ENCODE measurements around the gene TTC21A. TPM values are rescaled to one million over a fixed set of nuclear protein-coding genes. Genes with fewer than 3 reads are reported as not detected.

TTC21A gene
- total and polyA plus RNA-seq, 7 donors = 0.60 to 7.1 (median 4.3) TPM

GRCh38 chr3:39097716-39098472 lies 9.6 kb upstream of the TTC21A start:
- Histone ChIP-seq H3K27ac (no peak overlapping the region), H3K4me1 (peaks cover 0 to 6% (median 2%) of the 10 kb centered on the region in 4 donors), H3K36me3 (peaks cover 5 to 91% (median 47%) of the 10 kb centered on the region in 4 donors), H3K4me3 (no peak overlapping the region), H3K9me3 (no peaks in the 10 kb centered on the region), H3K27me3 (no peaks in the 10 kb centered on the region)
- DNase-seq = no peak
- intact Hi-C loops (cut with DNase I) = no loop called here
- TF ChIP-seq EP300 (IDR thresholded peaks at IDR 0.05) (no peak), POLR2A (IDR thresholded peaks at IDR 0.05) (no peak)
- 89 to 91% methylated on average over 8 of the region's 8 CpGs for WGBS, 2 donors

GRCh38 chr3:39098473-39099000 lies 8.9 kb upstream of the TTC21A start:
- intact Hi-C loops (cut with DNase I) = no loop called here
- peaks cover 5 to 84% (median 45%) of the 10 kb centered on the region in 4 donors for H3K36me3 ChIP-seq
- WGBS, 2 donors = 93 to 96% methylated on average over 8 of the region's 8 CpGs

DNA sequence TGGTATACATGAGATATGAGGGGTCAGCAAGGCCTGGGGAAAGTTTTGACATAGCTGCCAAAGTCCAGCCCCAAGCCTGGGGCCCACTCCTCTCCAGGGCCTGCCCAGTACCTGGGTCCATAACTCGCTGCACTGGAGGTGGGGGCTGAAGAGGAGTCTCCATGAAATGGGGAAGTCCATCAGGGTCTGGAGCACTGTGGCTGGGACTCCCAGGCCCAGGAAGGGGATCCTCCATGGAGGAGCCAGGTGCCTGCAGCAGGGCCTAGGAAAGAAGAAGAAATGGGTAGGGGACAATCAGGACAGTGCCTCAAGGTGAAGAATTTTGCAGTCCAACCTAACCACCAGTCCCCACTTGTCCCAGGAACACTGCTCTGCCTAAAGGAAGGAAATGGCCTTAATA lies 8.2 kb upstream of the TTC21A start:
- intact Hi-C loops (cut with DNase I) = no loop called here
- WGBS, 2 donors = 94 to 97% methylated on average over 1 of the region's 1 CpG
- H3K27ac ChIP-seq = no peak overlapping the region

More at GRCh38 chr3:39098473-39099000, 8.9 kb upstream of the TTC21A start:
- Histone ChIP-seq H3K9me3 (no peaks in the 10 kb centered on the region), H3K4me3 (no peak overlapping the region), H3K27ac (no peak overlapping the region), H3K27me3 (no peaks in the 10 kb centered on the region), H3K4me1 (peaks cover 0 to 13% (median 6%) of the 10 kb centered on the region in 4 donors)
- DNase-seq = no peak
- TF ChIP-seq POLR2A (IDR thresholded peaks at IDR 0.05) = no peak
- no peak for TF ChIP-seq POLR2AphosphoS5 (IDR thresholded peaks at IDR 0.05)
- no peak for TF ChIP-seq CTCF (IDR thresholded peaks at IDR 0.05)
- TF ChIP-seq EP300 (IDR thresholded peaks at IDR 0.05) = no peak

GRCh38 chr3:39099738-39100499 lies 7.6 kb upstream of the TTC21A start:
- Histone ChIP-seq H3K4me3 (no peak overlapping the region), H3K27ac (no peak overlapping the region), H3K4me1 (peaks cover 0 to 26% (median 17%) of the 10 kb centered on the region in 4 donors), H3K36me3 (peaks cover 5 to 71% (median 37%) of the 10 kb centered on the region in 4 donors), H3K27me3 (no peaks in the 10 kb centered on the region), H3K9me3 (no peaks in the 10 kb centered on the region)
- intact Hi-C loops (cut with DNase I) = loop anchor here (2.0 kb wide), 1 partner anchor 191 kb away; no protein-coding TSS in a partner anchor
- TF ChIP-seq POLR2AphosphoS5 (IDR thresholded peaks at IDR 0.05) = no peak
- no peak for TF ChIP-seq POLR2A (IDR thresholded peaks at IDR 0.05)
- TF ChIP-seq EP300 (IDR thresholded peaks at IDR 0.05) = no peak
- no peak for TF ChIP-seq CTCF (IDR thresholded peaks at IDR 0.05)
- DNase-seq = no peak
- WGBS, 2 donors = 95 to 96% methylated on average over 2 of the region's 2 CpGs

More for the DNA sequence above, 8.2 kb upstream of the TTC21A start:
- peaks cover 0 to 20% (median 13%) of the 10 kb centered on the region in 4 donors for H3K4me1 ChIP-seq
- no peak for DNase-seq
- no peaks in the 10 kb centered on the region for H3K9me3 ChIP-seq
- H3K27me3 ChIP-seq = no peaks in the 10 kb centered on the region
- TF ChIP-seq EP300 (IDR thresholded peaks at IDR 0.05) = no peak
- TF ChIP-seq POLR2AphosphoS5 (IDR thresholded peaks at IDR 0.05) = no peak
- no peak for TF ChIP-seq POLR2A (IDR thresholded peaks at IDR 0.05)
- no peak for TF ChIP-seq CTCF (IDR thresholded peaks at IDR 0.05)
- H3K4me3 ChIP-seq = no peak overlapping the region
- H3K36me3 ChIP-seq = peaks cover 5 to 77% (median 42%) of the 10 kb centered on the region in 4 donors

DNA sequence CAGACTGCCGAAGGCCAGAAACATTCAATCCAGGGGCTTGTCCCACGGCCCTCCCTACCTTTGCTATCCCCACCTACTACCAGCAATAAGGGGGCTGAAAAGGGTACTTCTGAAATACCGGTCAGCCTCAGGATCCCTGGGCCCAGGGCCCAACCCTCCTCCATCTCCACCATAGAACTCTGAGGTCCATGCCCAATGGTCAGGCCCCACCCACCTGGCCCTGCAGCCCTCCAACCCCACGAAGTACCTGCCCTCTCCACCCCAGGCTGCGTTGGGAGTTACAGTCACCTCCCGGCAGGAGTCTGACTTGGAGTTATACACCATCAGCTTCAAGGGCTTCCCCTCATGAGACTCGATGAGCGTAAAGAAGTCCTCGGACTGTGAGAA lies 7.0 kb upstream of the TTC21A start:
- peaks cover 0 to 32% (median 23%) of the 10 kb centered on the region in 4 donors for H3K4me1 ChIP-seq
- no peak for TF ChIP-seq POLR2A (IDR thresholded peaks at IDR 0.05)
- no peak for TF ChIP-seq POLR2AphosphoS5 (IDR thresholded peaks at IDR 0.05)
- no peak for TF ChIP-seq EP300 (IDR thresholded peaks at IDR 0.05)
- no peak for TF ChIP-seq CTCF (IDR thresholded peaks at IDR 0.05)
- H3K27me3 ChIP-seq = no peaks in the 10 kb centered on the region
- no peaks in the 10 kb centered on the region for H3K9me3 ChIP-seq
- DNase-seq = no peak
- intact Hi-C loops (cut with DNase I) = loop anchor here (2.0 kb wide), 1 partner anchor 190 kb away; no protein-coding TSS in a partner anchor
- no peak overlapping the region for H3K27ac ChIP-seq
- no peak overlapping the region for H3K4me3 ChIP-seq
- H3K36me3 ChIP-seq = peaks cover 5 to 65% (median 32%) of the 10 kb centered on the region in 4 donors
- WGBS, 2 donors = 91 to 93% methylated on average over 9 of the region's 9 CpGs

Data from sigmoid colon (tissue), 7 donors.